GM12892 (cell line): Measurements from ENCODE around the gene F13A1.

ENCODE experiments used
- POLR2A ChIP-seq: IDR thresholded peaks from 2 replicates; pipeline ENCODE4 v1.6.1; 2011; ENCODE audit warnings: low read depth, low read length, control low read depth
- POLR2AphosphoS5 ChIP-seq: IDR thresholded peaks from 2 replicates; pipeline ENCODE4 v1.6.1; 2011; ENCODE audit warnings: low read depth, low read length, control low read depth

- TF ChIP-seq POLR2AphosphoS5 (no peak), POLR2A (no peak)
Measured at GRCh38 chr6:6221787-6222535, 98.5 kb downstream of the F13A1 start.
